HG03045 (cell line): ENCODE data around the gene CHD9NB.

Source experiments
- ATAC-seq: cut with Tn5 transposase; IDR thresholded peaks from one replicate; pipeline ENCODE4 v1.9.1; 2021; ENCODE audit warnings: mild to moderate bottlenecking, moderate library complexity; ENCODE audit not compliant: unreplicated experiment

CHD9NB gene

DNA sequence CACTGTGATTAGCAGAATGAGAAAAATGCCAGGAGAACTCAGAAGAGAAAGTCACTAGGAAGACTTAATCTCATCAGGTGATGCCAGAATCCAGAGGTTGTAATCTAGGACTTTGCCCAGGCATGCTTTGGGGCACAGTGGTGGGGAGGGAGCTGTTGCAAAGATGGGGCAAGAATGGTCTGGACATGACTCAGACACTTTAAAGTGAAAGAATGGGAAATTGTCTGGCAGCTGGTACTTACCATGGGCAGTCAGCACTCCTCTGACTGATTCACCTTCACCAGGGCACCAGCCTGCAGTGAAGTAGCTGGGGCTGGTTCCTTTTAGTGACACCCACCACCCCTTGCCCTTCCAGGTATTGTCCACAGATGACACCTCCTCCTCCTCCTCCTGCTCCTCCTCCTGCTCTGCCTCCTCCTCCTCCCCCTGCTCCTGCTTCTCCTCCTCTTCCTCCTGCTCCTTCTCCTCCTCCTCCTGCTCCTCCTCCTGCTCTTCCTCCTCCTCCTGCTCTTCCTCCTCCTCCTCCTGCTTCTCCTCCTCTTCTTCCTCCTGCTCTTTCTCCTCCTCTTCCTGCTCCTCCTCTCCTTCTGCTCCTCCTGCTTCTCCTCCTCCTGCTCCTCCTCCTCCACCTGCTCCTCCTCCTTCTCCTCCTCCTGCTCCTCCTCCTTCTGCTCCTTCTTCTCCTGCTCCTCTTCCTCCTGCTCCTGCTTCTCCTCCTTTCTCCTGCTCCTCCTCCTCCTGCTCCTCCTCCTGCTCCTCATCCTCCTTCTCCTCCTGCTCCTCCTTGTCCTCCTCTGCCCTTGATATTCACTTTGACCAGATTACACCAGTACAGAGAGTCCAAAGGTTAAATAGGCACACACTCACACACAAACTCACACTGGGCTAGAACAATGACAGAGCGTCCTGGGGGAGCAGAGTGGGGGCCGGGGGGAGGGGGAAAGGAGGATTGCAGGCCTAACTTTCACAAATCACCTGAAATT lies at the start of gene CHD9NB:
Gene CHD9NB, minus strand, starts transcription at position 379 of the 983 bp plus-strand sequence. CDS start 8,739 bp downstream, outside the sequence.
- ATAC-seq: no peak

- no peak for ATAC-seq
Measured at GRCh38 chr16:53100889-53101288, 48.2 kb upstream of the CHD9NB start.

DNA sequence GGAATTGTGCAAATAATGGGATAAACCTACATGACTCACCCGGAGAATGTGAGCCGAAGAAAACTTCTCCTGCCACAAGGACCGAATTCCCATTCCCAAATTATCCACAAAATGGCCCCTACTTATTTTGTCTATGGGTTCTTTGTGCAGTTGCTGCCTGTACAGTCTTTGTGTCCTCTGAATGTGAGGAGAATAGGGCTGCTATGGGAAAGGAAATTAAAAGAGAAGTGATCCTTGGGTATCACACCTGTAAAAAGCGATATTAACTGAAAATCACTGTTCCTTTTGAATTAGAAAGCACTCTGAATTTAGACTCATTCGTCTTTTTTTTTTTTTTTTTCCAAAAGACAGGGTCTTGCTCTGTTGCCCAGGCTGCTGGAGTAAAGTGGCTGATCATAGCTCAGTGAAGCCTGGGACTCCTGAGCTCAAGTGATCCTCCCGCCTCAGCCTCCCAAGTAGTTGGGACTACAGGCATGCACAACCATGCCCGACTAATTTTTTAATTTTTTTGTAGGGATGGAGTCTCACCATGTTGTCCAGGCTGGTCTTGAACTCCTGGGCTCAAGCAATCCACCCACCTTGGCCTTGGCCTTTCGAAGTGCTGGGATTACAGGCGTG lies 47.5 kb upstream of the CHD9NB start:
- ATAC-seq: no peak

GRCh38 chr16:53099318-53100130 lies 46.8 kb upstream of the CHD9NB start:
- peak; percentile 55 for ATAC-seq

DNA sequence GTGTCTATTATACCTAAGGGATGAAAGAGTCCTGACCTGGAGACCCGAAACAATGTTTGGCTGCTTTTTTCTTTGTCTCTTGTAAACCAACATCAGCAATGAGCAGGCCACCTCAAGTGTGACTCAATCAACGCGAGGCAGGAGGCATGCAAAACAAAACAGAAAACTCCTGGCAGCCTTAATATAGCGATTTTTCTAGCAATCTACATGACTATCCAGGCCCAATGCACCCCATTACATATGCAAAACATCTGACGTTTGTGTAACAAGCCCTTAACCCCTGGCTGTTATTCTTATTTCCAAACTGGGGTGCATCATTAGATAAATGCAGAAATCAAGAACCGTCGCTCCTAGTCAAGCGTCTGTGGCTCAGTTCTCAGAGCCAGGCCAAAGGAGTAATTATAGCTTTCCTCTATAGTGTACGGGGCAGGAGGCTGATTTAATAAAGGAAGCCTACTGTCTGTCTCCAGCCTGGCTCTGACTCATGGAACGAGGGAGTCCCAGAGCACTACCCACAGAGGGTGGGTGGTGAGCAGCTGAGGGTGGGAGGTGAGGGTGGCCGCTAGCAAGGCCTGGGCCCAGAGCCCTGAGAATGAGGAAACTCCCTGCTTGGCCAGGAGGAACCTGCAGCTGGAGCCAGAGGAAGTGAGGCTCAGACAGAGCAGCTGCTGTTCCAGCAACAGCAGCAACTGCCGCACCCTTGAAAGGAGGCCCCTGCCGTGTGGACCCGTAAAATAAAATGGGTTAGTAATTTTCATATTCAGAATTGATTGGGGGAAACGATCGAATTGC lies 46.0 kb upstream of the CHD9NB start:
- ATAC-seq: peak; percentile 68

DNA sequence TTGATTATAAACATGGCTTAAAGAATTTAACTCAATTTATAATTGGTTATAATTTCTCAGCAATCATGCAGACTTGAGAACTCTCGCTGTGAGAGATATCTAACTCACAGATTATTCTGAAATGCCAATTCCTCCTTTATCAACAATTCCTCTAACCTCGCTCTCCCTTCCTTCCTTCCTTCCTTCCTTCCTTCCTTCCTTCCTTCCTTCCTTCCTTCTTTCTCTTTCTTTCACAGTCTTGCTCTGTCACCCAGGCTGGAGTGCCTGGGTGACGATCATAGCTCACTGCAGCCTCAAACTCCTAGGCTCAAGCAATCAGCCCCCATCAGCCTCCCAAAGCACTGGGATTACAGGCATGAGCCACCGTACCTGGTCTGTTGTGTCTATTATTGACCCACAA lies 44.5 kb upstream of the CHD9NB start:
- ATAC-seq: no peak

DNA sequence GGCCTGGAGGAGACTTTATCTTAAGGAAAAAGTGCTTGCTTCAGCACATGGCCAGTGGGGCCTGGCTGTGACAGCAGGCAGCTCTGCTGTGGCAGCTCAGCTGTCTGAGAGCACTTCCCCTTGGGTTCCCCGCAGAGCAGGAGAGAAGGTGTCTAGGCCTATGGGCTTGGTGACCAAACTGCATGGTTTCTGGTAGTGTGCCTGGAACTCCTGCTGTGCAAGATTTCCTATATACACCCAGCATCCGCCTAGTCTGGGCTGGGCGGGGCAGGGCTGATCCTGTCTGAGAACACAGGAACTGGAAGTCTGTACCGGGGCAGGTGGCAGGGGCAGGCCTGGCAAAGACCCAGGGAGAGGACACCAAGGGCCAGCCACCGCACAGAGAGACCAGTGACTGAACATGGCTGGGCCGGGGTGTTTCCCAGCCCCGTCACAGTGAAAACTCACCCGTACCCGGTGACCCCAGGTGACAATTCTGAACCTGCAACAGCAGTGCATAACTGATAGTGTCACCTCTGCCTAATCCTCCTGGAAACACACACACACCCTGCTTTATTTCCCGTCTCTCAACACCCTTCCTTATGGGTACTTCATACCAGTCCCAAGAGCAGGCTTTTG lies 41.4 kb upstream of the CHD9NB start:
- peak; percentile 45 for ATAC-seq

DNA sequence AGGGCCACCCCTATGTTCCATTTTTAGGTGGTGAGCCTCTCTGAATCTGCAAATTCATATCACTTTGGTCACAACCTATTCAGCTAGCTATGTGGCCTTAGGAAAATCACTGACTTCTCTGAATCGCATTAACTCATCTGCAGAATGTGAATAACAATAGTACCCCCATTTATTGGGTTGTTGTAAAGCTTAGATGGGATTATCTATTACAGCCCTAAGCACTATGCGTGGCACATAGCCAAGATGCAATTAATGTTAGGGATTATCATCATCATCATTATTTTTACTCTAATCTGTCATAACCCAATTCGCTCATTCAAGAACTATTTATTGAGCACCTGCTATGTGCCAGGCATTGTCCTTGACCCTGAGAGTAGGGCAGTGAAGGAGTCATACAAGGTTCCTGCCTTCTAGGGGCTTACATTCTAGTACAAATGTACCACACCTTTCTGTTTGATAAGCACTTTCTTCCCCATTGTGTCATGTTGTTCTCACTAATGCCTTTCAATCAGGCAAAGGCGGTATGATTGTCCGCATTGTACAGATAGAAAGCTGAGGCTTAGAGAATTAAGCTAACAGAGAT lies 40.6 kb upstream of the CHD9NB start:
- ATAC-seq: no peak

GRCh38 chr16:53092284-53092683 lies 39.6 kb upstream of the CHD9NB start:
- ATAC-seq: no peak

DNA sequence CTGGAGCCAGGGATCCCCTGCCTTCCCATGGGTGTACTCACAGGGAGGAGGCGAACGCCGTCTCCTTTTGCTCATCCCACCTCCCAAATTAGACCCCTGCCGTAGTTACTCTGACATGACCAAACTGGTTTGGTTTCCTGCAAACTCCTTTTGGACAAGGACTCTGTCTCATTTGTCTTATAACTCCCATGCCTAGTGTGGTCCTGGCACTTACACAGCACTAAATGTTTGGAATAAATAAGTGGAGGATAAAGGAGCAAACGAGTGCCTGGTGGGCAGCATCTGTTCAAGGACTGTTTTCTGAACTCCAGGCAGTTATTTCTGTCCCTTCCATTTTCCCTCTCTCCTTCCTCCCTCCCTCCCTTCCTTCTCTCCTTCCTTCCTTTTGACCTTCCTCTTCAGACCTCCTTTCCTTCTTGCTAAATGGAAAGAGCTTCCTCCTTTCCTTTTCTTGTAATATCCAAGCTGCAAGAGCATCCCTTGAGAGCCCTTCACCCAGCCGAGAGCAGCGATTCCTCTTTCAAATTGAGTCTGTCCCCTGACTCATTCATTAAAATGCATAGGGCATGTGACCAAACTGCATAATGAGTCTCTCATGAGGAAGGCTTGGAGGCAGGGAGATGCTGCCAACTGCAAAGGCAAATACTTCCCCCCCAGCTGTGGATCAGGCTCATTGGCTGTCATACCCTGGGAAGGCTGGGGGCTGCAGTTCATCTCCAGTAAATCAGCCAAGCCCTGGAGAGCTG lies 38.9 kb upstream of the CHD9NB start:
- peak; percentile 47 for ATAC-seq

- ATAC-seq: peak; percentile 64
Measured at GRCh38 chr16:53090591-53091411, 38.1 kb upstream of the CHD9NB start.

DNA sequence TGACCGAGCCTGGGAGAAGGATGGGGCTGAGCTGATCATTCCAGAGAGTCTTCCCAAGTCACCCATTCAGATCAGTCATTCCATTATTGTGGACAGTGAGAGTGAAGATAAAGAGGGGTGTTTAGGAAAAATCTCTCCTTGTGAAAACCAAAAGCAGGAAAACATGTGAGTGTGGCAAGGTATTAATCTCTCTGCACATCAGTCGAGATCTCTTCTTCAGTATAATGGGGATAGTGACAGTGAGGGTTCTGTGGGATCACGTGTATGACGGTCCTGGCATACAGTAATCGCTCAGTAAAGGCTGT lies 37.5 kb upstream of the CHD9NB start:
- no peak for ATAC-seq

- no peak for ATAC-seq
Measured at GRCh38 chr16:53089434-53090285, 37.0 kb upstream of the CHD9NB start.

DNA sequence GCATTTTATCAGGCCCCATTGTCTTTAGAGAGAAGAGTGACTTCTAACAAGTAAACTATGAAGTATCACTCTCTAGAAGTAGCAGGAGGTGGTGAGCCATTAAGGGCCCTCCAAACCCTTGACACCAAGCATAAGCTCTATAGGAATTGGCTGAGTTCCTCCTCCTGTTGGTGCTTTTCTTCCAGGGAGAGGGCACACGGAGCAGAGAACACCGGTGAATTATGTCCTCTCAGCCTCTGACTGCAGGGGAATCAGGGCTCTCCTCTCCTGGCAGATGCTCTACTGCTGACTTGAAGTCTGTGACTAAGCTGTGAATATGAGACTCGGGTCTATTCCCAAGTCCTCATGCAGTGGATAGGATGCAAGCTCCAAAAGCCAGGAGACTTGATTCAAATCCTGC lies 34.4 kb upstream of the CHD9NB start:
- ATAC-seq: no peak

- ATAC-seq: no peak
Measured at GRCh38 chr16:53085931-53086421, 33.3 kb upstream of the CHD9NB start.

GRCh38 chr16:53085369-53085843 lies 32.7 kb upstream of the CHD9NB start:
- no peak for ATAC-seq

DNA sequence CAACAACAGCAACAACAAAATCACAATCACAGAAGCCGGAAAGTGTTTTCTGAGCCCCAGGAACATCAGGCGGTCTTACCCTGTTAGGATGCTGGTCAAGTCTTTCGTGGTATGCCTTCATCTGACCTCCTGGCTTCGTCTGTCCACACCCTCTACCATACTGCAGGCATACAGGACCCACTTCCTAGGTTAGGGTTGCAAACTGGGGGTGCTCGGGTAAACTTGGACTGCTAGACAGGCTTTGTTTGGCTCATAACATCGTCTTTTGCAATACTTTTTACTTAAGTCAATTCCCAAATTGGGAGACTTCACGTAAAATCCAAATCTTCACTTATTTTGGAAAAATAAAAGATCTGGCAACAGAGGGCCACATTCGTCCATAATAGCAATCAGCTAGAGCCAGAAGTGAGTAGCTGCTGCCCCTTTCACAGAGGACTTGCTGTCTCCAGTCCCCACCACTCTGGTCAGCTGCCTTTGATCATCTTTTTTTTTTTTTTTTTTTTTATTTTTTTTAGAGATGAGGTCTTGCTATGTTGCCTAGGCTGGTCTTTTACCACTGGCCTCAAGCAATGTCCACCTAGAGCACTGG lies 32.1 kb upstream of the CHD9NB start:
- no peak for ATAC-seq
